HG02970 (cell line): ENCODE results near the gene NCOR1.

Experiments used
- ATAC-seq: cut with Tn5 transposase; IDR thresholded peaks from one replicate; pipeline ENCODE4 v1.9.1; 2021; ENCODE audit warnings: mild to moderate bottlenecking, moderate library complexity, moderate number of reproducible peaks; ENCODE audit not compliant: unreplicated experiment, low FRiP score

The NCOR1 gene

GRCh38 chr17:15981646-15982580, 233.4 kb downstream of the NCOR1 start:
- no peak for ATAC-seq

- ATAC-seq: no peak
Measured at GRCh38 chr17:15981208-15981607, 234.1 kb downstream of the NCOR1 start.
